SK-N-SH treated with all-trans-retinoic acid at 6 μM for 48 hours (cell line): ENCODE measurements around the gene SLC8A3.

ENCODE experiments used
- ATAC-seq: fragments of 200-7000 bp; cut with Tn5 transposase; 3 replicates; pipeline ENCODE4 v1.9.1; 2020; ENCODE audit warnings: mild to moderate bottlenecking, moderate library complexity
- ARNTL ChIP-seq: fragments of 450-650 bp; formaldehyde crosslinking; IDR thresholded peaks from 2 replicates; pipeline ENCODE4 v1.5.0; 2020; ENCODE audit warnings: low read depth, mild to moderate bottlenecking, moderate library complexity, borderline replicate concordance
- BACH2 ChIP-seq: fragments of 250-450 bp; sonication (Bioruptor Pico); IDR thresholded peaks from 2 replicates; pipeline ENCODE4 v1.9.0; 2021; ENCODE audit warnings: mild to moderate bottlenecking, borderline replicate concordance
- CREB5 ChIP-seq: fragments of 250-450 bp; sonication (Bioruptor Pico); IDR thresholded peaks from 2 replicates; pipeline ENCODE4 v1.5.1; 2020; ENCODE audit warnings: low read depth, mild to moderate bottlenecking, moderate library complexity
- CSDC2 ChIP-seq: fragments of 250-450 bp; sonication (Bioruptor Pico); IDR thresholded peaks from 2 replicates; pipeline ENCODE4 v1.5.0; 2020; ENCODE audit warnings: mild to moderate bottlenecking, moderate library complexity
- CSRNP3 ChIP-seq: fragments of 250-450 bp; sonication (Bioruptor Pico); IDR thresholded peaks from 2 replicates; pipeline ENCODE4 v1.5.1; 2021; ENCODE audit warnings: mild to moderate bottlenecking, moderate library complexity
- ESRRG ChIP-seq: fragments of 250-450 bp; sonication (Bioruptor Pico); IDR thresholded peaks from 2 replicates; pipeline ENCODE4 v1.6.1; 2021; ENCODE audit warnings: mild to moderate bottlenecking
- ISL1 ChIP-seq: fragments of 250-450 bp; sonication (Bioruptor Pico); IDR thresholded peaks from 2 replicates; pipeline ENCODE4 v2.1.2; 2022; ENCODE audit warnings: mild to moderate bottlenecking, moderate library complexity
- OSR1 ChIP-seq: fragments of 250-450 bp; sonication (Bioruptor Pico); IDR thresholded peaks from 2 replicates; pipeline ENCODE4 v1.8.0; 2022; ENCODE audit warnings: moderate library complexity, mild to moderate bottlenecking, inconsistent platforms
- PATZ1 ChIP-seq: fragments of 250-450 bp; sonication (Bioruptor Pico); IDR thresholded peaks from 2 replicates; pipeline ENCODE4 v1.8.0; 2020; ENCODE audit warnings: mild to moderate bottlenecking, moderate library complexity, borderline replicate concordance
- POU6F1 ChIP-seq: fragments of 250-450 bp; sonication (Bioruptor Pico); IDR thresholded peaks from 2 replicates; pipeline ENCODE4 v1.8.0; 2021; ENCODE audit warnings: low read depth, mild to moderate bottlenecking, moderate library complexity, borderline replicate concordance
- PPARA ChIP-seq: fragments of 250-450 bp; sonication (Bioruptor Pico); IDR thresholded peaks from 2 replicates; pipeline ENCODE4 v1.5.0; 2020; ENCODE audit warnings: mild to moderate bottlenecking, borderline replicate concordance
- RARB ChIP-seq: fragments of 250-450 bp; sonication (Bioruptor Pico); IDR thresholded peaks from 2 replicates; pipeline ENCODE4 v1.8.0; 2021; ENCODE audit warnings: mild to moderate bottlenecking, moderate library complexity
- SNAI2 ChIP-seq: fragments of 250-450 bp; sonication (Bioruptor Pico); IDR thresholded peaks from 2 replicates; pipeline ENCODE4 v1.5.0; 2020; ENCODE audit warnings: mild to moderate bottlenecking, moderate library complexity
- TCF4 ChIP-seq: fragments of 250-450 bp; sonication (Bioruptor Pico); IDR thresholded peaks from 2 replicates; pipeline ENCODE4 v1.8.0; 2021; ENCODE audit warnings: mild to moderate bottlenecking, moderate library complexity, borderline replicate concordance
- TOX ChIP-seq: fragments of 250-450 bp; sonication (Bioruptor Pico); IDR thresholded peaks from 2 replicates; pipeline ENCODE4 v1.8.0; 2021; ENCODE audit warnings: mild to moderate bottlenecking, moderate library complexity, borderline replicate concordance
- TSHZ2 ChIP-seq: fragments of 250-450 bp; sonication (Bioruptor Pico); IDR thresholded peaks from 2 replicates; pipeline ENCODE4 v1.5.0; 2020; ENCODE audit warnings: mild to moderate bottlenecking, moderate library complexity
- ZFP3 ChIP-seq: fragments of 250-450 bp; sonication (Bioruptor Pico); IDR thresholded peaks from 2 replicates; pipeline ENCODE4 v1.5.0; 2020; ENCODE audit warnings: mild to moderate bottlenecking, moderate library complexity
- ZFP30 ChIP-seq: fragments of 450-650 bp; formaldehyde crosslinking; IDR thresholded peaks from 2 replicates; pipeline ENCODE4 v1.5.0; 2022; ENCODE audit warnings: mild to moderate bottlenecking, moderate library complexity
- ZNF565 ChIP-seq: fragments of 450-650 bp; formaldehyde crosslinking; conservative IDR thresholded peaks from 2 replicates; pipeline ENCODE4 v1.5.0; 2020; ENCODE audit warnings: low read depth, mild to moderate bottlenecking, moderate library complexity
- ZNF70 ChIP-seq: fragments of 450-650 bp; formaldehyde crosslinking; IDR thresholded peaks from 2 replicates; pipeline ENCODE4 v1.5.0; 2020; ENCODE audit warnings: mild to moderate bottlenecking, moderate library complexity
- ZNF8 ChIP-seq: fragments of 450-650 bp; formaldehyde crosslinking; IDR thresholded peaks from 2 replicates; pipeline ENCODE4 v1.5.0; 2020; ENCODE audit warnings: mild to moderate bottlenecking, moderate library complexity

The SLC8A3 gene

GRCh38 chr14:70022771-70023445 lies 165.8 kb downstream of the SLC8A3 start:
- no peak for TF ChIP-seq ZNF70 (CRISPR knock-in tag)
- ATAC-seq: no peak

- ATAC-seq: no peak
- no peak for TF ChIP-seq ZFP30 (CRISPR knock-in tag)
- TF ChIP-seq POU6F1 (CRISPR knock-in tag): no peak
- no peak for TF ChIP-seq RARB (CRISPR knock-in tag)
- no peak for TF ChIP-seq CREB5 (CRISPR knock-in tag)
- TF ChIP-seq ZFP3: no peak
- TF ChIP-seq ZNF8 (CRISPR knock-in tag): no peak
- no peak for TF ChIP-seq PPARA (CRISPR knock-in tag)
- TF ChIP-seq TSHZ2 (CRISPR knock-in tag): no peak
- TF ChIP-seq TCF4 (CRISPR knock-in tag): no peak
- TF ChIP-seq ISL1: no peak
- TF ChIP-seq TOX: no peak
- no peak for TF ChIP-seq CSRNP3 (CRISPR knock-in tag)
- TF ChIP-seq ZNF565 (CRISPR knock-in tag): no peak
- no peak for TF ChIP-seq ARNTL (CRISPR knock-in tag)
- no peak for TF ChIP-seq OSR1 (CRISPR knock-in tag)
- no peak for TF ChIP-seq BACH2 (CRISPR knock-in tag)
- no peak for TF ChIP-seq SNAI2 (CRISPR knock-in tag)
Observed at GRCh38 chr14:70021548-70022220, 167.1 kb downstream of the SLC8A3 start.

- no peak for TF ChIP-seq TSHZ2 (CRISPR knock-in tag)
- TF ChIP-seq SNAI2 (CRISPR knock-in tag): no peak
- TF ChIP-seq ZFP30 (CRISPR knock-in tag): no peak
- no peak for TF ChIP-seq ARNTL (CRISPR knock-in tag)
- TF ChIP-seq PATZ1 (CRISPR knock-in tag): no peak
- TF ChIP-seq CSDC2 (CRISPR knock-in tag): no peak
- no peak for TF ChIP-seq ESRRG (CRISPR knock-in tag)
- TF ChIP-seq OSR1 (CRISPR knock-in tag): no peak
- no peak for TF ChIP-seq TOX
- TF ChIP-seq CREB5 (CRISPR knock-in tag): no peak
- no peak for TF ChIP-seq ZNF8 (CRISPR knock-in tag)
- no peak for ATAC-seq
Observed at GRCh38 chr14:70020352-70021170, 168.2 kb downstream of the SLC8A3 start.
